Liver (tissue), 9 donors: ENCODE data around the gene DOCK2. TPM values are rescaled to one million over a fixed set of nuclear protein-coding genes. Genes with fewer than 3 reads are reported as not detected.

Source experiments
- DNase-seq: peaks from one replicate; pipeline ENCODE4 v3.0.0-alpha.2; 2017; ENCODE audit warnings: low spot score
- H3K27ac ChIP-seq, 2 donors: one replicate each; pipeline ENCODE4 v1.7.0; 2013; ENCODE audit warnings: inconsistent platforms in 2 of 2, low read length in 2 of 2, control low read depth in 1 of 2, low read depth in 1 of 2, mild to moderate bottlenecking in 1 of 2
- H3K27me3 ChIP-seq, 4 donors: one replicate each; pipeline versions ENCODE4 v1.6.1 to v1.7.0; 2013; ENCODE audit warnings: low read length in 3 of 4, inconsistent platforms in 1 of 4, mild to moderate bottlenecking in 1 of 4, moderate library complexity in 1 of 4; ENCODE audit not compliant: control insufficient read depth in 4 of 4, insufficient read depth in 4 of 4
- H3K36me3 ChIP-seq, 4 donors: one replicate each; pipeline versions ENCODE4 v1.6.1 to v1.7.0; 2013; ENCODE audit warnings: low read length in 3 of 4, mild to moderate bottlenecking in 3 of 4, low read depth in 1 of 4, moderate library complexity in 1 of 4; ENCODE audit not compliant: control insufficient read depth in 4 of 4, insufficient read depth in 3 of 4
- H3K4me1 ChIP-seq, 4 donors: one replicate each; pipeline versions ENCODE4 v1.6.1 to v1.7.0; 2013; ENCODE audit warnings: low read length in 3 of 4, mild to moderate bottlenecking in 3 of 4, moderate library complexity in 1 of 4; ENCODE audit not compliant: control insufficient read depth in 4 of 4, insufficient read depth in 4 of 4
- H3K4me3 ChIP-seq, 3 donors: one replicate each; pipeline versions ENCODE4 v1.6.1 to v1.7.0; 2013; ENCODE audit warnings: low read length in 3 of 3, control low read depth in 1 of 3, low read depth in 1 of 3, mild to moderate bottlenecking in 1 of 3
- H3K9ac ChIP-seq, 2 donors: one replicate each; pipeline ENCODE4 v1.7.0; 2013; ENCODE audit warnings: low read length in 2 of 2, mild to moderate bottlenecking in 2 of 2, moderate library complexity in 2 of 2, control low read depth in 1 of 2, low read depth in 1 of 2
- H3K9me3 ChIP-seq, 4 donors: one replicate each; pipeline versions ENCODE4 v1.6.1 to v1.7.0; 2013; ENCODE audit warnings: low read length in 3 of 4; ENCODE audit not compliant: control insufficient read depth in 4 of 4
- ATF3 ChIP-seq: IDR thresholded peaks from 2 replicates; pipeline ENCODE4 v1.6.1; 2016; ENCODE audit warnings: antibody characterized with exemption
- CTCF ChIP-seq: fragments of 150-350 bp; IDR thresholded peaks from 2 replicates; pipeline ENCODE4 v1.5.1; 2017; ENCODE audit warnings: improper control_type of control experiment, low read depth, low read length; ENCODE audit not compliant: missing input control
- EGR1 ChIP-seq, 2 donors: IDR thresholded peaks; 2 replicates each; pipeline ENCODE4 v1.6.1; 2016 to 2018; ENCODE audit warnings: antibody characterized with exemption in 2 of 2, low read depth in 2 of 2
- FOXA1 ChIP-seq: IDR thresholded peaks from 2 replicates; pipeline ENCODE4 v1.6.1; 2016; ENCODE audit warnings: antibody characterized with exemption
- FOXA2 ChIP-seq: IDR thresholded peaks from 2 replicates; pipeline ENCODE4 v1.6.1; 2016; ENCODE audit warnings: antibody characterized with exemption
- GABPA ChIP-seq, 2 donors: IDR thresholded peaks in 1 of 2; conservative IDR thresholded peaks in 1 of 2; 2 replicates each; pipeline ENCODE4 v1.6.1; 2016; ENCODE audit warnings: antibody characterized with exemption in 2 of 2, mild to moderate bottlenecking in 1 of 2, moderate library complexity in 1 of 2
- HNF4A ChIP-seq, 2 donors: conservative IDR thresholded peaks; 2 replicates each; pipeline ENCODE4 v1.6.1; 2016; ENCODE audit warnings: antibody characterized with exemption in 2 of 2, mild to moderate bottlenecking in 2 of 2
- HNF4G ChIP-seq: IDR thresholded peaks from 2 replicates; pipeline ENCODE4 v1.6.1; 2016; ENCODE audit warnings: antibody characterized with exemption
- JUND ChIP-seq, 2 donors: IDR thresholded peaks; 2 replicates each; pipeline ENCODE4 v1.6.1; 2016; ENCODE audit warnings: antibody characterized with exemption in 2 of 2
- MAX ChIP-seq: IDR thresholded peaks from 2 replicates; pipeline ENCODE4 v1.6.1; 2016; ENCODE audit warnings: antibody characterized with exemption
- NR2F2 ChIP-seq: IDR thresholded peaks from 2 replicates; pipeline ENCODE4 v1.6.1; 2016; ENCODE audit warnings: antibody characterized with exemption
- RAD21 ChIP-seq, 2 donors: IDR thresholded peaks; 2 replicates each; pipeline ENCODE4 v1.6.1; 2016; ENCODE audit warnings: antibody characterized with exemption in 2 of 2, mild to moderate bottlenecking in 2 of 2
- REST ChIP-seq: IDR thresholded peaks from 2 replicates; pipeline ENCODE4 v1.6.1; 2016; ENCODE audit warnings: antibody characterized with exemption, mild to moderate bottlenecking
- RXRA ChIP-seq, 2 donors: IDR thresholded peaks; 2 replicates each; pipeline ENCODE4 v1.6.1; 2017 to 2018; ENCODE audit warnings: antibody characterized with exemption in 2 of 2, mild to moderate bottlenecking in 1 of 2
- SP1 ChIP-seq: IDR thresholded peaks from 2 replicates; pipeline ENCODE4 v1.6.1; 2018; ENCODE audit warnings: antibody characterized with exemption, mild to moderate bottlenecking
- TAF1 ChIP-seq: conservative IDR thresholded peaks from 2 replicates; pipeline ENCODE4 v1.6.1; 2016; ENCODE audit warnings: antibody characterized with exemption, mild to moderate bottlenecking
- YY1 ChIP-seq: IDR thresholded peaks from 2 replicates; pipeline ENCODE4 v1.6.1; 2016; ENCODE audit warnings: antibody characterized with exemption, mild to moderate bottlenecking
- ZBTB33 ChIP-seq: IDR thresholded peaks from 2 replicates; pipeline ENCODE4 v1.6.1; 2016; ENCODE audit warnings: antibody characterized with exemption
- WGBS: extraction: QIAGEN DNeasy Blood & Tissue Kit; methylation state at CpG from one replicate; pipeline ENCODE4 v1.1.7; 2013; 5-methylcytosine and 5-hydroxymethylcytosine counted together
- polyA plus RNA-seq, 2 donors: library from polyadenylated mRNA; stranded (reverse) in 1 of 2; unstranded in 1 of 2; fragments of 200-250 nt in 1 of 2; fragments of >200 nt in 1 of 2; fragmentation: Nextera tagmentation in 1 of 2; extraction: Ambion mirVana in 1 of 2; gene quantifications; one replicate each; pipeline versions ENCODE4 v1.2.1 to v1.2.3, GENCODE V29; 2013 to 2015
- total RNA-seq, 2 donors: library from RNA; depleted of rRNA; stranded (reverse); fragments of >200 nt; gene quantifications; one replicate each; pipeline ENCODE4 v1.2.3, GENCODE V29; 2014
- donor health status: healthy.
- donor health status: healthy.
- donor health status: healthy.
- donor health status: healthy.
- donor health status: healthy.

Gene DOCK2
- total and polyA plus RNA-seq, 4 donors, result 2.3 to 26.6 (median 8.2) TPM

- 26% methylated on average over 1 of the region's 1 CpG for WGBS
- H3K4me1 ChIP-seq, result no peaks in the 10 kb centered on the region
- H3K36me3 ChIP-seq, result no peaks in the 10 kb centered on the region
- H3K4me3 ChIP-seq, result no peak overlapping the region
- no peaks in the 10 kb centered on the region for H3K9me3 ChIP-seq
- DNase-seq, result no peak
- no peak overlapping the region for H3K27ac ChIP-seq
- H3K27me3 ChIP-seq, result no peaks in the 10 kb centered on the region
- no peak overlapping the region for H3K9ac ChIP-seq
- TF ChIP-seq SP1 (peak; percentile 47), ATF3 (no peak), MAX (peak; percentile 85), GABPA (IDR thresholded peaks at IDR 0.05 in 1 of 2, conservative IDR thresholded peaks at IDR 0.05 in 1 of 2) (no peak), CTCF (no peak), ZBTB33 (peak; percentile 77), HNF4G (peak; percentile 93), YY1 (peak; percentile 28), FOXA1 (no peak), JUND (IDR thresholded peaks at IDR 0.05) (peak in 1 of 2 donors; percentile 65), TAF1 (no peak), NR2F2 (no peak), FOXA2 (no peak), HNF4A (conservative IDR thresholded peaks at IDR 0.05) (peak; percentile 97), REST (no peak), RXRA (IDR thresholded peaks at IDR 0.05) (peak; percentile 70 to 91), EGR1 (IDR thresholded peaks at IDR 0.05; ENCODE audit: low read depth in 2 of 2) (peak in 1 of 2 donors; percentile 40), RAD21 (IDR thresholded peaks at IDR 0.05) (peak in 1 of 2 donors; percentile 29)
Observed at GRCh38 chr5:169728418-169728817, 91.3 kb downstream of the DOCK2 start.
